ENCODE results near the gene C22orf15.

The C22orf15 gene

GRCh38 chr22:23773483-23774113 is 10.8 kb downstream of the C22orf15 start:
- no peak for DNase-seq (ENCODE audit: low read depth)

GRCh38 chr22:23774114-23774921 is 11.5 kb downstream of the C22orf15 start:
- DNase-seq (ENCODE audit: low read depth) = no peak

- DNase-seq (ENCODE audit: low read depth) = no peak
These were observed 12.2 kb downstream of the C22orf15 start for GRCh38 chr22:23774922-23775436.

- DNase-seq (ENCODE audit: low read depth) = no peak
These were observed 13.1 kb downstream of the C22orf15 start for GRCh38 chr22:23775779-23776375.

- DNase-seq (ENCODE audit: low read depth) = no peak
These were observed 15.2 kb downstream of the C22orf15 start for GRCh38 chr22:23777776-23778576.

GRCh38 chr22:23778577-23778900 is 15.7 kb downstream of the C22orf15 start:
- no peak for DNase-seq (ENCODE audit: low read depth)

GRCh38 chr22:23779083-23779482 is 16.3 kb downstream of the C22orf15 start:
- no peak for DNase-seq (ENCODE audit: low read depth)

- no peak for DNase-seq (ENCODE audit: low read depth)
These were observed 16.9 kb downstream of the C22orf15 start for GRCh38 chr22:23779731-23780130.

- no peak for DNase-seq (ENCODE audit: low read depth)
These were observed 17.5 kb downstream of the C22orf15 start for GRCh38 chr22:23780146-23780748.

GRCh38 chr22:23781065-23781464 is 18.3 kb downstream of the C22orf15 start:
- DNase-seq (ENCODE audit: low read depth) = no peak

- DNase-seq (ENCODE audit: low read depth) = peak; percentile 71
These were observed 18.9 kb downstream of the C22orf15 start for GRCh38 chr22:23781511-23782183.

GRCh38 chr22:23782252-23782651 is 19.5 kb downstream of the C22orf15 start:
- no peak for DNase-seq (ENCODE audit: low read depth)

GRCh38 chr22:23782703-23783102 is 19.9 kb downstream of the C22orf15 start:
- no peak for DNase-seq (ENCODE audit: low read depth)

- no peak for DNase-seq (ENCODE audit: low read depth)
These were observed 20.7 kb downstream of the C22orf15 start for GRCh38 chr22:23783265-23784150.

- peak; percentile 25 for DNase-seq (ENCODE audit: low read depth)
These were observed 21.5 kb downstream of the C22orf15 start for GRCh38 chr22:23784215-23784732.

GRCh38 chr22:23786261-23786710 is 23.5 kb downstream of the C22orf15 start:
- DNase-seq (ENCODE audit: low read depth) = no peak

- DNase-seq (ENCODE audit: low read depth) = peak; percentile 88
These were observed 24.2 kb downstream of the C22orf15 start, which contains the start of gene SMARCB1 for GRCh38 chr22:23786752-23787599. Gene SMARCB1 (plus strand): TSS chr22:23786966. CDS start chr22:23787170, 204 bp downstream.

- no peak for DNase-seq (ENCODE audit: low read depth)
These were observed 24.8 kb downstream of the C22orf15 start for GRCh38 chr22:23787600-23787896.

GRCh38 chr22:23787910-23788309 is 25.1 kb downstream of the C22orf15 start:
- no peak for DNase-seq (ENCODE audit: low read depth)
